ENCODE measurements around the gene SLC35B1.
A peak's percentile ranks its signal among the peaks of the same experiment; 100 is the strongest.

SLC35B1 gene

GRCh38 chr17:49708515-49709183, 885 bp upstream of the SLC35B1 start:
- H3K79me2 ChIP-seq (ENCODE audit: control insufficient read depth, insufficient read depth, low read length): peaks cover 9% of the 10 kb centered on the region
- H3K27ac ChIP-seq (ENCODE audit: low read depth, low read length): no peak overlapping the region
- DNase-seq: peak; percentile 32
- no peak overlapping the region for H3K9ac ChIP-seq (ENCODE audit: low read length)
- no peak overlapping the region for H2AK5ac ChIP-seq (ENCODE audit: low read length)
- no peak overlapping the region for H2BK5ac ChIP-seq (ENCODE audit: low read length)
- no peak overlapping the region for H3K4me2 ChIP-seq (ENCODE audit: low read length)
- H3K56ac ChIP-seq (ENCODE audit: low read length): no peak overlapping the region
- H3K79me1 ChIP-seq (ENCODE audit: low read length): peaks cover 12% of the 10 kb centered on the region
- no peak overlapping the region for H2BK120ac ChIP-seq (ENCODE audit: low read depth, low read length)
- H3K4ac ChIP-seq (ENCODE audit: low read depth, low read length): no peak overlapping the region
- H3K23ac ChIP-seq (ENCODE audit: low read length): no peak overlapping the region
- no peaks in the 10 kb centered on the region for H3K27me3 ChIP-seq (ENCODE audit: insufficient read depth, low read length, poor library complexity)
- no peak overlapping the region for H4K5ac ChIP-seq (ENCODE audit: low read length)
- H2BK15ac ChIP-seq (replicated peaks; ENCODE audit: low read depth): no peak overlapping the region
- H3K36me3 ChIP-seq (ENCODE audit: control insufficient read depth, insufficient read depth, low read length): peaks cover 7% of the 10 kb centered on the region
- H3K4me3 ChIP-seq (ENCODE audit: low read length): no peak overlapping the region
- H3K18ac ChIP-seq (ENCODE audit: low read length): no peak overlapping the region
- no CpG with 5 or more reads among the region's 15 CpGs for WGBS (ENCODE audit: extremely low coverage, insufficient coverage, low lambda C conversion rate)
- peaks cover 2% of the 10 kb centered on the region for H3K4me1 ChIP-seq (ENCODE audit: control insufficient read depth, low read depth, low read length)
- H4K8ac ChIP-seq (ENCODE audit: low read depth, low read length): no peak overlapping the region

DNA sequence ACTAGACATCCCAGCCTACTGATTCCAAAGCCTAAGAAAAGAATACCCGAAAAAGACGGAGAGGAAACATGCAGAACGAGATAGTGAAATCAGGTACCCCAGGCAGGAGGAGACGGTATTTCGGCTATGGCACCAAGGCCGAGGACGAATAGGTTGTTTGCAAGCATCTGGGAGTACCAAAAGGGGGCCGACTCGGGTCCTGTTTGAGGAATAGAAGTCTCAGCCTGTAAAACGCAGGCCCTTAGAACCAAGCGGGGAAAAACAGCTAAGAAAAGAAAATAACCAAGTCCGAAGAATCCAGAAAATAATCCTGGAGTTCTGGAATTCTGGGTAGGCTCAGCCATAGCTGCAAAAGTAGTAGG, 537 bp downstream of the SLC35B1 start:
- H3K4ac ChIP-seq (ENCODE audit: low read depth, low read length): no peak overlapping the region
- WGBS (ENCODE audit: extremely low coverage, insufficient coverage, low lambda C conversion rate): no CpG with 5 or more reads among the region's 12 CpGs
- no peaks in the 10 kb centered on the region for H3K27me3 ChIP-seq (ENCODE audit: insufficient read depth, low read length, poor library complexity)
- no peak overlapping the region for H2AK5ac ChIP-seq (ENCODE audit: low read length)
- H4K8ac ChIP-seq (ENCODE audit: low read depth, low read length): peak overlapping the region; percentile 96
- H4K5ac ChIP-seq (ENCODE audit: low read length): no peak overlapping the region
- H3K4me3 ChIP-seq (ENCODE audit: low read length): peak overlapping the region; percentile 97
- peaks cover 12% of the 10 kb centered on the region for H3K36me3 ChIP-seq (ENCODE audit: control insufficient read depth, insufficient read depth, low read length)
- peak overlapping the region; percentile 98 for H3K4me2 ChIP-seq (ENCODE audit: low read length)
- H3K56ac ChIP-seq (ENCODE audit: low read length): peak overlapping the region; percentile 92
- H3K79me2 ChIP-seq (ENCODE audit: control insufficient read depth, insufficient read depth, low read length): peaks cover 9% of the 10 kb centered on the region
- peaks cover 12% of the 10 kb centered on the region for H3K79me1 ChIP-seq (ENCODE audit: low read length)
- H2BK120ac ChIP-seq (ENCODE audit: low read depth, low read length): no peak overlapping the region
- no peak overlapping the region for H3K23ac ChIP-seq (ENCODE audit: low read length)
- peaks cover 2% of the 10 kb centered on the region for H3K4me1 ChIP-seq (ENCODE audit: control insufficient read depth, low read depth, low read length)
- peak; percentile 34 for DNase-seq
- no peak overlapping the region for H2BK15ac ChIP-seq (replicated peaks; ENCODE audit: low read depth)
- H3K9ac ChIP-seq (ENCODE audit: low read length): peak overlapping the region; percentile 92
- H2BK5ac ChIP-seq (ENCODE audit: low read length): no peak overlapping the region
- H3K18ac ChIP-seq (ENCODE audit: low read length): no peak overlapping the region
- peak overlapping the region; percentile 65 for H3K27ac ChIP-seq (ENCODE audit: low read depth, low read length)

- H3K23ac ChIP-seq (ENCODE audit: low read length): no peak overlapping the region
- no peak overlapping the region for H3K9ac ChIP-seq (ENCODE audit: low read length)
- H3K79me2 ChIP-seq (ENCODE audit: control insufficient read depth, insufficient read depth, low read length): peaks cover 9% of the 10 kb centered on the region
- H3K27ac ChIP-seq (ENCODE audit: low read depth, low read length): no peak overlapping the region
- H2AK5ac ChIP-seq (ENCODE audit: low read length): no peak overlapping the region
- no peak overlapping the region for H3K18ac ChIP-seq (ENCODE audit: low read length)
- no peak overlapping the region for H2BK5ac ChIP-seq (ENCODE audit: low read length)
- DNase-seq: no peak
- H3K56ac ChIP-seq (ENCODE audit: low read length): no peak overlapping the region
- H3K36me3 ChIP-seq (ENCODE audit: control insufficient read depth, insufficient read depth, low read length): peaks cover 15% of the 10 kb centered on the region
- H4K8ac ChIP-seq (ENCODE audit: low read depth, low read length): no peak overlapping the region
- no peaks in the 10 kb centered on the region for H3K27me3 ChIP-seq (ENCODE audit: insufficient read depth, low read length, poor library complexity)
- H3K4me3 ChIP-seq (ENCODE audit: low read length): no peak overlapping the region
- no peak overlapping the region for H4K5ac ChIP-seq (ENCODE audit: low read length)
- H3K4me2 ChIP-seq (ENCODE audit: low read length): no peak overlapping the region
- no peak overlapping the region for H2BK15ac ChIP-seq (replicated peaks; ENCODE audit: low read depth)
- H3K4ac ChIP-seq (ENCODE audit: low read depth, low read length): no peak overlapping the region
- H3K79me1 ChIP-seq (ENCODE audit: low read length): peaks cover 12% of the 10 kb centered on the region
- no peak overlapping the region for H2BK120ac ChIP-seq (ENCODE audit: low read depth, low read length)
- peaks cover 2% of the 10 kb centered on the region for H3K4me1 ChIP-seq (ENCODE audit: control insufficient read depth, low read depth, low read length)
Measured at GRCh38 chr17:49705254-49705653, 2.5 kb downstream of the SLC35B1 start.

DNA sequence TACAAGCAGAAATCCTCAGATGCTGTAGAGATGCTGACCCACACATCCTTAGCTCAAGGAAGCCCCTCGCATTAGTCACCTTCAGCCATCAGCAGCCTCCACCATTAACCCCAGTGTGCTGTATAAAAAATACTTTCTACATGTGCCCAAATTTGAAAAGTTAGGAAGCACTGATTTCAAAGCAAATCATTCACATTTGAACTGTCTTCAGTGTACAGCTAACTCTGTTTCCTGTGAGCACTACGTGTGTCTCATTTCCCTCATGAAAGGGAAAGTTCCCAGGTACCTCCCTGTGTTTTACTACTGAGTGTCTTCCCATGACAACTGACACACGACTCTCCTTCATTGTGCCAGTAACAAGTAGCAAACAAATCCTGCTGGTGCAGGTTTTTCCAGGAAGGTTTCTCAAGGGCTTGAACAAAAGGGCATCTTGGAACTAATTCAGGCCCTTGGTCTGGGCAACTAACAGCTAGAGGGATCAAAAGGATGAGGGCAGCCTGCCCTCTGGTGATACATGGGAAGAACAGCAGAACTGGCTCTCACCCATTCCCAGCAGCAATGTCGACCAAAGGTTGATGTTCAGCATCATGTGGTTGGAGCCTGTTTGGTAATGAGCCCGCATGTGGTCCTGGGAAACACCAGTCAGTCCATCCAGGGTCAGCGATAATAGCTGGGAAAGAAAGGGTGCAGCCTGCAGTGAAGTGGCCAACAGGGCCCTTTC, 4.0 kb downstream of the SLC35B1 start:
- Histone ChIP-seq H3K79me1 (ENCODE audit: low read length) (peaks cover 12% of the 10 kb centered on the region), H4K5ac (ENCODE audit: low read length) (no peak overlapping the region), H2AK5ac (ENCODE audit: low read length) (no peak overlapping the region), H3K4me1 (ENCODE audit: control insufficient read depth, low read depth, low read length) (peaks cover 2% of the 10 kb centered on the region), H3K23ac (ENCODE audit: low read length) (no peak overlapping the region), H2BK15ac (replicated peaks; ENCODE audit: low read depth) (no peak overlapping the region), H3K4ac (ENCODE audit: low read depth, low read length) (no peak overlapping the region), H3K4me2 (ENCODE audit: low read length) (no peak overlapping the region), H3K36me3 (ENCODE audit: control insufficient read depth, insufficient read depth, low read length) (peaks cover 16% of the 10 kb centered on the region), H3K56ac (ENCODE audit: low read length) (no peak overlapping the region), H3K4me3 (ENCODE audit: low read length) (no peak overlapping the region), H4K8ac (ENCODE audit: low read depth, low read length) (no peak overlapping the region), H2BK120ac (ENCODE audit: low read depth, low read length) (no peak overlapping the region), H3K9ac (ENCODE audit: low read length) (no peak overlapping the region), H3K27ac (ENCODE audit: low read depth, low read length) (no peak overlapping the region), H3K18ac (ENCODE audit: low read length) (no peak overlapping the region), H3K79me2 (ENCODE audit: control insufficient read depth, insufficient read depth, low read length) (peaks cover 9% of the 10 kb centered on the region), H3K27me3 (ENCODE audit: insufficient read depth, low read length, poor library complexity) (no peaks in the 10 kb centered on the region), H2BK5ac (ENCODE audit: low read length) (no peak overlapping the region)
- WGBS (ENCODE audit: extremely low coverage, insufficient coverage, low lambda C conversion rate): no CpG with 5 or more reads among the region's 6 CpGs
- DNase-seq: peak; percentile 77

GRCh38 chr17:49700960-49701359, 6.8 kb downstream of the SLC35B1 start:
- Histone ChIP-seq H3K23ac (ENCODE audit: low read length) (no peak overlapping the region), H3K18ac (ENCODE audit: low read length) (no peak overlapping the region), H2BK120ac (ENCODE audit: low read depth, low read length) (no peak overlapping the region), H2BK15ac (replicated peaks; ENCODE audit: low read depth) (no peak overlapping the region), H3K79me1 (ENCODE audit: low read length) (peaks cover 3% of the 10 kb centered on the region), H3K79me2 (ENCODE audit: control insufficient read depth, insufficient read depth, low read length) (no peaks in the 10 kb centered on the region), H2BK5ac (ENCODE audit: low read length) (no peak overlapping the region), H3K4me2 (ENCODE audit: low read length) (no peak overlapping the region), H3K4me1 (ENCODE audit: control insufficient read depth, low read depth, low read length) (no peaks in the 10 kb centered on the region), H4K8ac (ENCODE audit: low read depth, low read length) (no peak overlapping the region), H3K4ac (ENCODE audit: low read depth, low read length) (no peak overlapping the region), H3K9ac (ENCODE audit: low read length) (no peak overlapping the region), H3K56ac (ENCODE audit: low read length) (no peak overlapping the region), H3K27me3 (ENCODE audit: insufficient read depth, low read length, poor library complexity) (no peaks in the 10 kb centered on the region), H4K5ac (ENCODE audit: low read length) (no peak overlapping the region), H3K36me3 (ENCODE audit: control insufficient read depth, insufficient read depth, low read length) (peaks cover 16% of the 10 kb centered on the region), H3K4me3 (ENCODE audit: low read length) (no peak overlapping the region), H3K27ac (ENCODE audit: low read depth, low read length) (no peak overlapping the region), H2AK5ac (ENCODE audit: low read length) (no peak overlapping the region)
- no CpG with 5 or more reads among the region's 6 CpGs for WGBS (ENCODE audit: extremely low coverage, insufficient coverage, low lambda C conversion rate)
- DNase-seq: no peak

All from mesendoderm (in vitro differentiated cells).